ENCODE measurements around the gene NFIB. TPM values are rescaled to one million over a fixed set of nuclear protein-coding genes. Genes with fewer than 3 reads are reported as not detected.

NFIB gene
- total and polyA plus RNA-seq, 4 experiments from 2014 or later: not detected

DNA sequence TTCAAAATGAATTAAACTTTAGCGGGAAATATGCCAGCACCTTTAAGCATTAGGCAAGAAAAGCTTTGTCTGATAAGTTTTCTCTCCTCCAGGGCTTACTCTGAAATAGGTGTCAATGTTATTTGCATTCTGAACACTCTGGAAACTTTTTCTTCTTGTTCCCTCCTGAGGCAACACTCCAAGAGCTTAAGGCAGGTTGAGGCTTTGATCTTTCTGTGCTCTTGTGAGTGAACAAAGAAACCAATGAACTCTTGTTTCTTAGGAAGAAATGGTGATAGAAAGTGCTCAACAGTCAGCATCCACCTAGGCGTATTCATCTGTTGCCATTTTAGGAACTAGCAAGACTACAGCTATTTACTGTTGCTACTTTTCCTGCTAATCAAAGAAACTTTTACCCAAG, 259.8 kb downstream of the NFIB start:
- CTCF ChIA-PET (ENCODE audit: partially characterized antibody): no interaction called here
- Histone ChIP-seq H3K9me3 (ENCODE audit: control insufficient read depth in 1 of 2, low read length in 2 of 2) (no peaks in the 10 kb centered on the region), H3K4me1 (ENCODE audit: insufficient read depth, low read length) (no peaks in the 10 kb centered on the region), H3K27ac (ENCODE audit: low read depth, low read length) (no peak overlapping the region), H3K27me3 (ENCODE audit: insufficient read depth, low read length) (no peaks in the 10 kb centered on the region), H3K36me3 (ENCODE audit: insufficient read depth, low read length) (no peaks in the 10 kb centered on the region), H3K4me3 (ENCODE audit: low read length in 2 of 2) (no peak overlapping the region)
- Mint-ChIP-seq H3K4me1 (no peaks in the 10 kb centered on the region), H3K4me3 (no peak overlapping the region), H3K27ac (no peak overlapping the region), H3K36me3 (no peaks in the 10 kb centered on the region), H3K9me3 (peaks cover 0 to 6% (median under 1%) of the 10 kb centered on the region in 8 donors), H3K27me3 (no peaks in the 10 kb centered on the region)
- no peak for DNase-seq
- intact Hi-C loops (cut with micrococcal nuclease): no loop called here
- POLR2A ChIA-PET (ENCODE audit: partially characterized antibody): no interaction called here

GRCh38 chr9:14052359-14052758, 261.6 kb downstream of the NFIB start:
- Histone ChIP-seq H3K4me1 (ENCODE audit: insufficient read depth, low read length) (no peaks in the 10 kb centered on the region), H3K9me3 (ENCODE audit: control insufficient read depth in 1 of 2, low read length in 2 of 2) (no peaks in the 10 kb centered on the region), H3K36me3 (ENCODE audit: insufficient read depth, low read length) (no peaks in the 10 kb centered on the region), H3K4me3 (ENCODE audit: low read length in 2 of 2) (no peak overlapping the region), H3K27ac (ENCODE audit: low read depth, low read length) (no peak overlapping the region), H3K27me3 (ENCODE audit: insufficient read depth, low read length) (no peaks in the 10 kb centered on the region)
- intact Hi-C loops (cut with micrococcal nuclease): no loop called here
- DNase-seq: no peak
- ChIA-PET POLR2A (ENCODE audit: partially characterized antibody) (interaction anchor here (1.1 kb wide), 1 partner anchor 11 kb away, joined by 3 read pairs; no protein-coding TSS in a partner anchor), CTCF (ENCODE audit: partially characterized antibody) (no interaction called here)
- H3K27ac Mint-ChIP-seq: no peak overlapping the region
- H3K9me3 Mint-ChIP-seq: peaks cover 0 to 6% (median 2%) of the 10 kb centered on the region in 8 donors
- H3K4me1 Mint-ChIP-seq: no peaks in the 10 kb centered on the region
- no peaks in the 10 kb centered on the region for H3K27me3 Mint-ChIP-seq
- H3K4me3 Mint-ChIP-seq: no peak overlapping the region
- no peaks in the 10 kb centered on the region for H3K36me3 Mint-ChIP-seq

DNA sequence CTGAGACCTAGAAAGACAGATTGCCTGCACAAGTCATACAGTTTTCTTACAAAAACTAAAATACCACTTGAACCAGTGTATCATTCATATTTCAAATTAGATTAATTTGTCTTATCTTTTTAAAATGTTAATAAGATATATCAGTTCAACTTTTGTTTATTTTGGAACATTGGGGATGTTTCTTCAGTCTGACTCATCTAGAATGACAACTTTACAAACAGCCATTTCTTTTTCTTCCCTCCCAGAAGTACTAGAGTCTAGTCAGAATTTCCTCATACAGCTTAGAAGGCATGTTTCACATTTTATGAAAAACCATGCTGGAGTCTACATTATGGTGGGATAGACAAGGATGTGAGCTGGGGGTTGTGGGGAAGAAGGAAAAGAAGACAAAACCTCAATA, 262.5 kb downstream of the NFIB start:
- H3K4me1 Mint-ChIP-seq: no peaks in the 10 kb centered on the region
- no peaks in the 10 kb centered on the region for H3K9me3 ChIP-seq (ENCODE audit: control insufficient read depth in 1 of 2, low read length in 2 of 2)
- no peak overlapping the region for H3K4me3 Mint-ChIP-seq
- no peak overlapping the region for H3K27ac ChIP-seq (ENCODE audit: low read depth, low read length)
- no peaks in the 10 kb centered on the region for H3K27me3 ChIP-seq (ENCODE audit: insufficient read depth, low read length)
- ChIA-PET CTCF (ENCODE audit: partially characterized antibody) (no interaction called here), POLR2A (ENCODE audit: partially characterized antibody) (no interaction called here)
- H3K27me3 Mint-ChIP-seq: no peaks in the 10 kb centered on the region
- H3K4me1 ChIP-seq (ENCODE audit: insufficient read depth, low read length): no peaks in the 10 kb centered on the region
- no peaks in the 10 kb centered on the region for H3K36me3 Mint-ChIP-seq
- H3K27ac Mint-ChIP-seq: no peak overlapping the region
- H3K36me3 ChIP-seq (ENCODE audit: insufficient read depth, low read length): no peaks in the 10 kb centered on the region
- DNase-seq: no peak
- intact Hi-C loops (cut with micrococcal nuclease): no loop called here
- H3K9me3 Mint-ChIP-seq: peaks cover 0 to 3% (median under 1%) of the 10 kb centered on the region in 8 donors
- H3K4me3 ChIP-seq (ENCODE audit: low read length in 2 of 2): no peak overlapping the region

- Mint-ChIP-seq H3K9me3 (peaks cover 0 to 4% (median 0%) of the 10 kb centered on the region in 8 donors), H3K4me1 (no peaks in the 10 kb centered on the region), H3K27me3 (no peaks in the 10 kb centered on the region), H3K27ac (no peak overlapping the region), H3K4me3 (no peak overlapping the region), H3K36me3 (no peaks in the 10 kb centered on the region)
- H3K9me3 ChIP-seq (ENCODE audit: control insufficient read depth in 1 of 2, low read length in 2 of 2): no peaks in the 10 kb centered on the region
- ChIA-PET POLR2A (ENCODE audit: partially characterized antibody) (no interaction called here), CTCF (ENCODE audit: partially characterized antibody) (no interaction called here)
- no peak overlapping the region for H3K4me3 ChIP-seq (ENCODE audit: low read length in 2 of 2)
- intact Hi-C loops (cut with micrococcal nuclease): no loop called here
- H3K27ac ChIP-seq (ENCODE audit: low read depth, low read length): no peak overlapping the region
- DNase-seq: no peak
- no peaks in the 10 kb centered on the region for H3K4me1 ChIP-seq (ENCODE audit: insufficient read depth, low read length)
- no peaks in the 10 kb centered on the region for H3K27me3 ChIP-seq (ENCODE audit: insufficient read depth, low read length)
- no peaks in the 10 kb centered on the region for H3K36me3 ChIP-seq (ENCODE audit: insufficient read depth, low read length)
Observed at GRCh38 chr9:14043483-14043882, 270.5 kb downstream of the NFIB start.

DNA sequence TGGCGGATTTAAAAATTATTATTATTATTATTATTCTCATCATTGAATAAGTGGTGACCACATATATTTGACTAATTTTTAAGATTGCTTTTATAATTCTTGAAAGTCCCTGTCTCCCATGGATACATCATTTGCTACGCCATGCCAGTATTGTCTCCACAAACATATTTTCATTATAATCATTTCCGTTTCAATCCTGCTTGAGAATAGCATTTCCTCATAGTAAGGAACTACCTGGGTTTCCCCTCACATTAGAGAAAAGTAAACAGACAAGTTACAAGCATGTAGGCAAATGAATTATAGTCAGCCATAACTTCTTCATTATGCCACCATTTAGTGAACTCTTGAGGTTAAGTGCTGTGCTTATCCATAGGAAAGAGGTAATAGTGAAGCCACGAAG, 276.6 kb downstream of the NFIB start:
- Histone ChIP-seq H3K27me3 (ENCODE audit: insufficient read depth, low read length) (no peaks in the 10 kb centered on the region), H3K9me3 (ENCODE audit: control insufficient read depth in 1 of 2, low read length in 2 of 2) (no peaks in the 10 kb centered on the region), H3K36me3 (ENCODE audit: insufficient read depth, low read length) (no peaks in the 10 kb centered on the region), H3K4me3 (ENCODE audit: low read length in 2 of 2) (no peak overlapping the region), H3K27ac (ENCODE audit: low read depth, low read length) (no peak overlapping the region), H3K4me1 (ENCODE audit: insufficient read depth, low read length) (no peaks in the 10 kb centered on the region)
- intact Hi-C loops (cut with micrococcal nuclease): no loop called here
- ChIA-PET CTCF (ENCODE audit: partially characterized antibody) (no interaction called here), POLR2A (ENCODE audit: partially characterized antibody) (no interaction called here)
- Mint-ChIP-seq H3K36me3 (no peaks in the 10 kb centered on the region), H3K27me3 (no peaks in the 10 kb centered on the region), H3K9me3 (peaks cover 0 to 6% (median 0%) of the 10 kb centered on the region in 8 donors), H3K4me3 (no peak overlapping the region), H3K27ac (no peak overlapping the region), H3K4me1 (no peaks in the 10 kb centered on the region)
- DNase-seq: no peak

- ChIA-PET POLR2A (ENCODE audit: partially characterized antibody) (no interaction called here), CTCF (ENCODE audit: partially characterized antibody) (no interaction called here)
- DNase-seq: no peak
- Histone ChIP-seq H3K36me3 (ENCODE audit: insufficient read depth, low read length) (no peaks in the 10 kb centered on the region), H3K9me3 (ENCODE audit: control insufficient read depth in 1 of 2, low read length in 2 of 2) (peaks cover 0 to 4% of the 10 kb centered on the region in 2 donors), H3K27ac (ENCODE audit: low read depth, low read length) (no peak overlapping the region), H3K4me1 (ENCODE audit: insufficient read depth, low read length) (no peaks in the 10 kb centered on the region), H3K27me3 (ENCODE audit: insufficient read depth, low read length) (no peaks in the 10 kb centered on the region), H3K4me3 (ENCODE audit: low read length in 2 of 2) (no peak overlapping the region)
- no peaks in the 10 kb centered on the region for H3K27me3 Mint-ChIP-seq
- no peak overlapping the region for H3K27ac Mint-ChIP-seq
- no peaks in the 10 kb centered on the region for H3K36me3 Mint-ChIP-seq
- no peak overlapping the region for H3K4me3 Mint-ChIP-seq
- intact Hi-C loops (cut with micrococcal nuclease): no loop called here
- peaks cover 0 to 2% (median 0%) of the 10 kb centered on the region in 8 donors for H3K9me3 Mint-ChIP-seq
- no peaks in the 10 kb centered on the region for H3K4me1 Mint-ChIP-seq
Observed at GRCh38 chr9:14033067-14033466, 280.9 kb downstream of the NFIB start.

All from CD4-positive, alpha-beta memory T cell (primary cell).